AG08395 (cell line): ENCODE data around the gene NEURL1.
"Not testable (repeated sequence)": the region's sequence is repeated elsewhere in the genome, so short reads cannot be mapped to it uniquely, and the experiment has no call there.

Experiments used
- DNase-seq: peaks from one replicate; pipeline ENCODE4 v3.0.0; 2012; ENCODE audit warnings: mixed read lengths, low spot score

NEURL1 gene

GRCh38 chr10:103622935-103623574 is 129.6 kb downstream of the NEURL1 start:
- no peak for DNase-seq

- DNase-seq, result no peak
Measured at GRCh38 chr10:103626178-103626577, 132.7 kb downstream of the NEURL1 start.

- DNase-seq, result no peak
Measured at GRCh38 chr10:103627111-103627892, 133.8 kb downstream of the NEURL1 start.

GRCh38 chr10:103627893-103628292 is 134.4 kb downstream of the NEURL1 start:
- no peak for DNase-seq

GRCh38 chr10:103629581-103629980 is 136.1 kb downstream of the NEURL1 start:
- no peak for DNase-seq

- DNase-seq, result no peak
Measured at GRCh38 chr10:103630156-103630555, 136.7 kb downstream of the NEURL1 start.

- no peak for DNase-seq
Measured at GRCh38 chr10:103632247-103632642, 138.7 kb downstream of the NEURL1 start.

GRCh38 chr10:103632871-103633270 is 139.4 kb downstream of the NEURL1 start:
- DNase-seq, result not testable (repeated sequence)

- DNase-seq, result no peak
Measured at GRCh38 chr10:103633846-103634245, 140.3 kb downstream of the NEURL1 start.

- DNase-seq, result no peak
Measured at GRCh38 chr10:103635580-103635979, 142.1 kb downstream of the NEURL1 start.

GRCh38 chr10:103636492-103636891 is 143.0 kb downstream of the NEURL1 start:
- DNase-seq, result no peak

- DNase-seq, result peak; percentile 41
Measured at GRCh38 chr10:103637011-103637410, 143.5 kb downstream of the NEURL1 start.

- peak; percentile 83 for DNase-seq
Measured at GRCh38 chr10:103637927-103638557, 144.5 kb downstream of the NEURL1 start.

- no peak for DNase-seq
Measured at GRCh38 chr10:103638948-103639347, 145.4 kb downstream of the NEURL1 start.

GRCh38 chr10:103640436-103641181 is 147.1 kb downstream of the NEURL1 start:
- no peak for DNase-seq

GRCh38 chr10:103641326-103641725 is 147.8 kb downstream of the NEURL1 start:
- no peak for DNase-seq
